AG04449 (cell line): ENCODE data around the gene PARD6G.

ENCODE experiments used
- CTCF ChIA-PET: fragments of 350-600 bp; formaldehyde crosslinking; extraction: SDS; loops from one replicate; lab custom pipeline; 2021; ENCODE audit warnings: antibody characterized with exemption; lab: Yijun Ruan, JAX
- POLR2A ChIA-PET: fragments of 400-600, 350-600 bp; formaldehyde crosslinking; extraction: SDS; loops from one replicate; lab custom pipeline; 2020; ENCODE audit warnings: antibody characterized with exemption, inconsistent platforms; lab: Yijun Ruan, JAX
- DNase-seq: peaks from one replicate; pipeline ENCODE4 v3.0.0-alpha.2; 2010; ENCODE audit warnings: low read depth, low spot score
- H3K4me3 ChIP-seq: 2 replicates; pipeline ENCODE4 v1.5.1; 2011; ENCODE audit warnings: low read depth, mild to moderate bottlenecking, control low read depth, low read length
- TF ChIP-seq, protein P1 (sequence below): IDR thresholded peaks from one replicate; pipeline ENCODE4 v1.5.1; 2011; ENCODE audit warnings: mild to moderate bottlenecking, moderate library complexity, low read length, control low read depth, inconsistent platforms; ENCODE audit not compliant: insufficient read depth; ENCODE audit errors: missing control alignments

Gene PARD6G

DNA sequence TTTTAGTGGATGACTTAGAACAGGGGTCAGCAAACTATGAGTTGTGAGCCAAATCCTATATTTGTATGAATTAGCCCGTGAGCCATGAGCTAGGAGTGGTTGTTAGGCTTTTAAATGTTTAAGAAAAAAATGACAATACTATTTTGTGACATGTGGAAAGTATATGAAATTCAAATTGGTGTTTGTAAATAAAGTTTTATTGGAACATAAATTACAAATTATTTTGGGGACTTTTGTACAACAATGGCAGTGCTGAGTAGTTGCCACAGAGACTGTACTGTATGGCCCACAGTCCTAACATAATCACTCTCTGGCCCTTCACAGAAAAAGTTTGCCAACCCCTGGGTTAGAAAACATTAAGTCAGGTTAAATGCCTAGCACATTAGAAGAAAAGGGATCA, 112.2 kb downstream of the PARD6G start:
- DNase-seq, result no peak
- ChIA-PET CTCF (interaction anchor here (0.9 to 2.1 kb wide), 2 partner anchors 9 to 22 kb away, joined by 3 to 8 read pairs; no protein-coding TSS in a partner anchor), POLR2A (no interaction called here)
- TF ChIP-seq, protein P1, sequence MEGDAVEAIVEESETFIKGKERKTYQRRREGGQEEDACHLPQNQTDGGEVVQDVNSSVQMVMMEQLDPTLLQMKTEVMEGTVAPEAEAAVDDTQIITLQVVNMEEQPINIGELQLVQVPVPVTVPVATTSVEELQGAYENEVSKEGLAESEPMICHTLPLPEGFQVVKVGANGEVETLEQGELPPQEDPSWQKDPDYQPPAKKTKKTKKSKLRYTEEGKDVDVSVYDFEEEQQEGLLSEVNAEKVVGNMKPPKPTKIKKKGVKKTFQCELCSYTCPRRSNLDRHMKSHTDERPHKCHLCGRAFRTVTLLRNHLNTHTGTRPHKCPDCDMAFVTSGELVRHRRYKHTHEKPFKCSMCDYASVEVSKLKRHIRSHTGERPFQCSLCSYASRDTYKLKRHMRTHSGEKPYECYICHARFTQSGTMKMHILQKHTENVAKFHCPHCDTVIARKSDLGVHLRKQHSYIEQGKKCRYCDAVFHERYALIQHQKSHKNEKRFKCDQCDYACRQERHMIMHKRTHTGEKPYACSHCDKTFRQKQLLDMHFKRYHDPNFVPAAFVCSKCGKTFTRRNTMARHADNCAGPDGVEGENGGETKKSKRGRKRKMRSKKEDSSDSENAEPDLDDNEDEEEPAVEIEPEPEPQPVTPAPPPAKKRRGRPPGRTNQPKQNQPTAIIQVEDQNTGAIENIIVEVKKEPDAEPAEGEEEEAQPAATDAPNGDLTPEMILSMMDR, result no peak
- H3K4me3 ChIP-seq, result no peak overlapping the region

DNA sequence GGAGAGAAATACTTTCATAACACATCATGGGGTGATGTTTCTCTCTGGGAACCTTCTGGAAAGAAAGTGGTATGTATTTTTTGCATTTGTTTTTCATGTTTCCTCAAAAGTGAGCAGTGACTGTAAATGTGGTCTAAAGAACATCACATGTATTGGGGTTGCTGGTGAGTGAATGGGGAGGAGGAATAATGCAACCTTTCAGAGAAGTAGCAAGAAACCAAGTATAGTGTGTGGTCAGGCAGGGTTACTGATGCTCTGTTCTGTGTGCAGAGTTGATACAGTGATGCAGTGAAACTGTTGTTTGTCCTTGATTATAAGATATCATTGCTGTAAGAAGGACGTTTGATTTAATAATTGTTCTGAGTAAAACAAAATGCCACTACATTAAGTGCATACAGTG, 114.2 kb downstream of the PARD6G start:
- ChIA-PET CTCF (interaction anchor here (0.7 to 1.2 kb wide), 2 partner anchors 11 to 23 kb away, joined by 3 read pairs; no protein-coding TSS in a partner anchor), POLR2A (no interaction called here)
- no peak for DNase-seq
- TF ChIP-seq, protein P1, result no peak
- H3K4me3 ChIP-seq, result no peak overlapping the region

DNA sequence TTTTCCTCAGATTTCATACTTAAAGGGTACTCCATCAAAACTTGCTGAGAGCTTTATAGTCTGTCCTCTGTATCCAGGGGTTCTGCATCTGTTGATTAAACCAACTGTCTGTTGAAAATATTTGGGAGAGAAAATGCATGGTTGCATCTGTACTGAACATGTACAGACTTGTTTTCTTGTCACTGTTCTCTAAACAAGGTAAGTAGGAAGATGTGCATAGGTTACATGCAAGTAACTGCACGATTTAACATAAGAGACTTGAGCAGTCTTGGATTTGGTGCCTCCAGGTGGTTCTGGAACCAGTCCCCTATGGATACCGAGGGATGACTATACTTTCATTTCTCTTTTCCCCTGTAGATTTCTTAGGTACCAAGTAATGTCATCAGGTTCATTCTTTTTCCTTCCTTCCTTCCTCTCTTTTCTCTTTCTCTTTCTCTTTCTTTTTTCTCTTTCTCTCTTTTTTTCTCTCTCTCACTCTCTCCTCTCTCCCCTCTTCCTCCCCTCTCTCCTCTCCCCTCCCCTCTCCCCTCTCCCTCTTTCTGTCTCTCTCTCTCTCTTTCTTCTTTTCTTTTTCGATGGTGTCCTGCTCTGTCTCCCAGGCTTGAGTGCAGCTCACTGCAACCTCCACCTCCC, 115.0 kb downstream of the PARD6G start:
- POLR2A ChIA-PET, result no interaction called here

DNA sequence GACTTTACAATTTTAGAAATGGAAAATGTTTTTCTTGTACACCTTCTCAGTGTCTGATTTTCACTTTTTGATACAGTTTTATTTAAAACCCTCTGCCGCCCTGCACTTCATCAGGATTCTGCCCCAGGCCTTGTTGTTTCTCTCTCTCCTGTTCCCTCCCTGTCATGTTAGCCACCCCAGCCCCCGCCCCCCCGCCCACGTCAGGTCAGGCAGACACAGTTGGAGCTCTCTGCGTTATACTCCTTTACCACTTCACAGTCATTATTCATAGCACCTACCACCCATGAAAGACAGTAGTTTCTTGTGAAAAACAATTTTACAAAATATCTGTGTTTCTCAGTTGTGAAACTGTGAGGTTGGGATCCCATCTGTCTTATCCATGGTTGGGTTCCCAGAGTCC, 116.8 kb downstream of the PARD6G start:
- TF ChIP-seq, protein P1, result no peak

More for the DNA sequence above, 115.0 kb downstream of the PARD6G start:
- DNase-seq, result no peak
- TF ChIP-seq, protein P1, result no peak
- CTCF ChIA-PET, result interaction anchor here (0.8 kb wide), 1 partner anchor 16 kb away, joined by 3 read pairs; no protein-coding TSS in a partner anchor
- no peak overlapping the region for H3K4me3 ChIP-seq

DNA sequence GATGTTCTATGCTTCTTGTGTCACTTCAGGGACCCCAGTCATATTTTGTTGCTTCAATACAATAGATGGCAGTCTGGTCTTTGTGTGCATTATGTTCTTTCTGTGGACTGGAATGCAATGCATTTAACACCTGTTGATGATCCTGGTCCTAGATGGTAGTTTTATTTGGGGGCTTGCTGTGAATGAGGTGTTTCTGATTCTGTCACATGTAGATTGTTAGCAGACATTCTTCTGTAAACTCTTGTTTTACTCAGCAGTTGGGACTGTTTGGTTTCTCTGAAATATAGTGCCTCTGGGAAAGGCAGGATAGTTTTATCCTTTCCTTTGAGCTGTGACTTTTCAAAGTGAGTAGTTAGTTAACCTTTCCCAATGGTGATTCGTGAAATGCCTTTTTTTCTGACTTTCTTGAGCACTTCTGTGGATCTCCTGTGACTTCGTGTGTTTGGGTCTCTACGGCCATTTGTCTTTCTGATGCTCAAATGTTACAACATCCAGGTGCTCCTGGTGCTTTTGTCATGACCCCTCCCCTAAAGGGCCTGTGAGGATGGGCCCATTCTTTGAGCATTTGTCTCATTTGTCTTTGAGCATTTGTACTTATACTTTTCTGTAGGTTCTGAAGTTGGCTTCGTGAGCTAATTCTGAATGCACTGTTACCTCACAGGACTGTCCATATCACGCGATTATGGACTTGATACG, 117.5 kb downstream of the PARD6G start:
- H3K4me3 ChIP-seq, result no peak overlapping the region
- POLR2A ChIA-PET, result no interaction called here
- DNase-seq, result no peak
- CTCF ChIA-PET, result no interaction called here
- TF ChIP-seq, protein P1, result no peak

More for the DNA sequence above, 116.8 kb downstream of the PARD6G start:
- no peak overlapping the region for H3K4me3 ChIP-seq
- CTCF ChIA-PET, result no interaction called here
- POLR2A ChIA-PET, result no interaction called here
- no peak for DNase-seq

DNA sequence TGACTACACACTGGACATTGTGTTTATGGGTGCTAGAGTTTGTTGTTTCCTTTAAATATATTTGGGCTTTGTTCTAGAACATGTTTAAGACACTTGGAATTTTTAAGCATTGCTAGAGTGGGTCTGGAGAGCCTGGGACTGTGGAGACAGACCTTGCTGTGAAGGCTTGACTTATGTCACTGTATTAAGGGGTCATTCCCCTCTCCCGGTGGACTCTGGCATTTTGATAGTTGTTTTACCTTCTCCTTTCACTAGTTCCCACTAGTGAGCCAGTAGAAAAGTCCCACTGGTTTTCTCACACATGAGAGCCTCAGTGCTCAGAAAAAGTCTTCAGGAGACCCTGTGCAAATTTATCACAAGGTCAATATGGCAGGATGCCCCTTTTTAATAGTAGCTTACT, 119.7 kb downstream of the PARD6G start:
- ChIA-PET CTCF (no interaction called here), POLR2A (no interaction called here)
- TF ChIP-seq, protein P1, result no peak
- DNase-seq, result no peak
- no peak overlapping the region for H3K4me3 ChIP-seq
